Fibroblast of skin of scalp (primary cell): ENCODE data around the gene PRUNE2.

Experiments
- DNase-seq: peaks from one replicate; pipeline ENCODE4 v3.0.0-alpha.2; 2013

Gene PRUNE2

GRCh38 chr9:76692458-76693129 lies 213.3 kb downstream of the PRUNE2 start:
- DNase-seq = no peak

GRCh38 chr9:76691517-76692313 lies 214.2 kb downstream of the PRUNE2 start:
- DNase-seq = no peak

- no peak for DNase-seq
Measured at GRCh38 chr9:76690973-76691370, 214.9 kb downstream of the PRUNE2 start.

- DNase-seq = no peak
Measured at GRCh38 chr9:76690246-76690972, 215.5 kb downstream of the PRUNE2 start.

GRCh38 chr9:76688471-76689238 lies 217.3 kb downstream of the PRUNE2 start:
- DNase-seq = no peak

GRCh38 chr9:76687861-76688391 lies 218.0 kb downstream of the PRUNE2 start:
- peak; percentile 38 for DNase-seq

- DNase-seq = no peak
Measured at GRCh38 chr9:76686756-76687155, 219.2 kb downstream of the PRUNE2 start.

GRCh38 chr9:76684213-76684612 lies 221.7 kb downstream of the PRUNE2 start:
- DNase-seq = no peak

GRCh38 chr9:76681556-76681955 lies 224.4 kb downstream of the PRUNE2 start:
- DNase-seq = no peak

GRCh38 chr9:76680716-76681425 lies 225.0 kb downstream of the PRUNE2 start:
- peak; percentile 9 for DNase-seq

GRCh38 chr9:76677481-76678055 lies 228.3 kb downstream of the PRUNE2 start:
- peak; percentile 50 for DNase-seq

GRCh38 chr9:76676857-76677256 lies 229.1 kb downstream of the PRUNE2 start:
- DNase-seq = no peak

GRCh38 chr9:76667521-76667957 lies 238.4 kb downstream of the PRUNE2 start:
- DNase-seq = peak; percentile 64

GRCh38 chr9:76665966-76666365 lies 239.9 kb downstream of the PRUNE2 start:
- peak; percentile 42 for DNase-seq

GRCh38 chr9:76665458-76665857 lies 240.5 kb downstream of the PRUNE2 start:
- DNase-seq = no peak

GRCh38 chr9:76664120-76664519 lies 241.8 kb downstream of the PRUNE2 start:
- DNase-seq = no peak

GRCh38 chr9:76662476-76663281 lies 243.2 kb downstream of the PRUNE2 start:
- DNase-seq = no peak

GRCh38 chr9:76658510-76659231 lies 247.2 kb downstream of the PRUNE2 start:
- DNase-seq = peak; percentile 71

GRCh38 chr9:76657265-76657664 lies 248.6 kb downstream of the PRUNE2 start:
- no peak for DNase-seq

GRCh38 chr9:76655971-76656370 lies 249.9 kb downstream of the PRUNE2 start:
- DNase-seq = peak; percentile 41
